SK-N-SH treated with all-trans-retinoic acid at 6 μM for 48 hours (cell line): ENCODE measurements around the gene CLCA1.

Experiments
- ATAC-seq: fragments of 200-7000 bp; cut with Tn5 transposase; 3 replicates; pipeline ENCODE4 v1.9.1; 2020; ENCODE audit warnings: mild to moderate bottlenecking, moderate library complexity
- ARNTL ChIP-seq: fragments of 450-650 bp; formaldehyde crosslinking; IDR thresholded peaks from 2 replicates; pipeline ENCODE4 v1.5.0; 2020; ENCODE audit warnings: low read depth, mild to moderate bottlenecking, moderate library complexity, borderline replicate concordance
- CREB5 ChIP-seq: fragments of 250-450 bp; sonication (Bioruptor Pico); IDR thresholded peaks from 2 replicates; pipeline ENCODE4 v1.5.1; 2020; ENCODE audit warnings: low read depth, mild to moderate bottlenecking, moderate library complexity
- CSDC2 ChIP-seq: fragments of 250-450 bp; sonication (Bioruptor Pico); IDR thresholded peaks from 2 replicates; pipeline ENCODE4 v1.5.0; 2020; ENCODE audit warnings: mild to moderate bottlenecking, moderate library complexity
- CSRNP3 ChIP-seq: fragments of 250-450 bp; sonication (Bioruptor Pico); IDR thresholded peaks from 2 replicates; pipeline ENCODE4 v1.5.1; 2021; ENCODE audit warnings: mild to moderate bottlenecking, moderate library complexity
- GLIS3 ChIP-seq: fragments of 250-450 bp; sonication (Bioruptor Pico); IDR thresholded peaks from 2 replicates; pipeline ENCODE4 v1.5.0; 2020; ENCODE audit warnings: mild to moderate bottlenecking, moderate library complexity
- ISL1 ChIP-seq: fragments of 250-450 bp; sonication (Bioruptor Pico); IDR thresholded peaks from 2 replicates; pipeline ENCODE4 v2.1.2; 2022; ENCODE audit warnings: mild to moderate bottlenecking, moderate library complexity
- OSR1 ChIP-seq: fragments of 250-450 bp; sonication (Bioruptor Pico); IDR thresholded peaks from 2 replicates; pipeline ENCODE4 v1.8.0; 2022; ENCODE audit warnings: moderate library complexity, mild to moderate bottlenecking, inconsistent platforms
- PATZ1 ChIP-seq: fragments of 250-450 bp; sonication (Bioruptor Pico); IDR thresholded peaks from 2 replicates; pipeline ENCODE4 v1.8.0; 2020; ENCODE audit warnings: mild to moderate bottlenecking, moderate library complexity, borderline replicate concordance
- POU6F1 ChIP-seq: fragments of 250-450 bp; sonication (Bioruptor Pico); IDR thresholded peaks from 2 replicates; pipeline ENCODE4 v1.8.0; 2021; ENCODE audit warnings: low read depth, mild to moderate bottlenecking, moderate library complexity, borderline replicate concordance
- RARB ChIP-seq: fragments of 250-450 bp; sonication (Bioruptor Pico); IDR thresholded peaks from 2 replicates; pipeline ENCODE4 v1.8.0; 2021; ENCODE audit warnings: mild to moderate bottlenecking, moderate library complexity
- SNAI2 ChIP-seq: fragments of 250-450 bp; sonication (Bioruptor Pico); IDR thresholded peaks from 2 replicates; pipeline ENCODE4 v1.5.0; 2020; ENCODE audit warnings: mild to moderate bottlenecking, moderate library complexity
- TOX ChIP-seq: fragments of 250-450 bp; sonication (Bioruptor Pico); IDR thresholded peaks from 2 replicates; pipeline ENCODE4 v1.8.0; 2021; ENCODE audit warnings: mild to moderate bottlenecking, moderate library complexity, borderline replicate concordance
- TSHZ2 ChIP-seq: fragments of 250-450 bp; sonication (Bioruptor Pico); IDR thresholded peaks from 2 replicates; pipeline ENCODE4 v1.5.0; 2020; ENCODE audit warnings: mild to moderate bottlenecking, moderate library complexity
- ZC3H10 ChIP-seq: fragments of 250-450 bp; sonication (Bioruptor Pico); IDR thresholded peaks from 2 replicates; pipeline ENCODE4 v1.5.1; 2021; ENCODE audit warnings: mild to moderate bottlenecking, moderate library complexity
- ZFP3 ChIP-seq: fragments of 250-450 bp; sonication (Bioruptor Pico); IDR thresholded peaks from 2 replicates; pipeline ENCODE4 v1.5.0; 2020; ENCODE audit warnings: mild to moderate bottlenecking, moderate library complexity
- ZFP30 ChIP-seq: fragments of 450-650 bp; formaldehyde crosslinking; IDR thresholded peaks from 2 replicates; pipeline ENCODE4 v1.5.0; 2022; ENCODE audit warnings: mild to moderate bottlenecking, moderate library complexity
- ZNF565 ChIP-seq: fragments of 450-650 bp; formaldehyde crosslinking; conservative IDR thresholded peaks from 2 replicates; pipeline ENCODE4 v1.5.0; 2020; ENCODE audit warnings: low read depth, mild to moderate bottlenecking, moderate library complexity
- ZNF70 ChIP-seq: fragments of 450-650 bp; formaldehyde crosslinking; IDR thresholded peaks from 2 replicates; pipeline ENCODE4 v1.5.0; 2020; ENCODE audit warnings: mild to moderate bottlenecking, moderate library complexity
- ZNF8 ChIP-seq: fragments of 450-650 bp; formaldehyde crosslinking; IDR thresholded peaks from 2 replicates; pipeline ENCODE4 v1.5.0; 2020; ENCODE audit warnings: mild to moderate bottlenecking, moderate library complexity

CLCA1 gene

GRCh38 chr1:86530211-86530845, 61.6 kb downstream of the CLCA1 start (continued):
- no peak for TF ChIP-seq GLIS3 (CRISPR knock-in tag)

- no peak for TF ChIP-seq CSRNP3
- no peak for TF ChIP-seq GLIS3 (CRISPR knock-in tag)
- TF ChIP-seq ZNF70 (CRISPR knock-in tag): no peak
- TF ChIP-seq POU6F1 (CRISPR knock-in tag): no peak
- TF ChIP-seq ARNTL (CRISPR knock-in tag): no peak
- no peak for TF ChIP-seq ZC3H10 (CRISPR knock-in tag)
- TF ChIP-seq CSDC2 (CRISPR knock-in tag): no peak
- no peak for TF ChIP-seq ZFP3 (CRISPR knock-in tag)
- TF ChIP-seq TOX: no peak
- no peak for TF ChIP-seq SNAI2 (CRISPR knock-in tag)
- TF ChIP-seq PATZ1: no peak
- no peak; the same call in 1 of the 2 replicates for TF ChIP-seq ISL1 (CRISPR knock-in tag)
- TF ChIP-seq ZNF565 (CRISPR knock-in tag): no peak
- TF ChIP-seq CREB5: no peak
- TF ChIP-seq OSR1 (CRISPR knock-in tag): no peak
- TF ChIP-seq RARB: no peak
- TF ChIP-seq TSHZ2 (CRISPR knock-in tag): no peak
- no peak for TF ChIP-seq ZNF8 (CRISPR knock-in tag)
- TF ChIP-seq, all 23 proteins: peak for 0
- no peak for ATAC-seq
These were observed 69.4 kb downstream of the CLCA1 start for GRCh38 chr1:86537928-86538695.

GRCh38 chr1:86538775-86539174, 70.0 kb downstream of the CLCA1 start:
- ATAC-seq: no peak
- TF ChIP-seq CSRNP3 (no peak), GLIS3 (CRISPR knock-in tag) (no peak), OSR1 (CRISPR knock-in tag) (no peak), ZNF8 (CRISPR knock-in tag) (no peak), ZNF70 (CRISPR knock-in tag) (no peak), POU6F1 (CRISPR knock-in tag) (no peak), PATZ1 (no peak), ZFP30 (CRISPR knock-in tag) (no peak)
- TF ChIP-seq, all 23 proteins: peak for 0
